Parathyroid adenoma (tissue), 2 donors: ENCODE data around the gene ASCL2.
"Not testable (repeated sequence)": the region's sequence is repeated elsewhere in the genome, so short reads cannot be mapped to it uniquely, and the experiment has no call there.

Experiments
- H2AFZ ChIP-seq: fragments of 300-600 bp; sonication (generic); one replicate; pipeline ENCODE4 v1.7.0; 2017; ENCODE audit warnings: antibody characterized with exemption, mild to moderate bottlenecking
- H3K27ac ChIP-seq: fragments of 300-600 bp; sonication (generic); one replicate; pipeline ENCODE4 v1.7.0; 2017
- H3K27me3 ChIP-seq: fragments of 300-600 bp; sonication (generic); one replicate; pipeline ENCODE4 v1.7.0; 2017; ENCODE audit warnings: low read length; ENCODE audit not compliant: control insufficient read depth, insufficient read depth
- H3K36me3 ChIP-seq: fragments of 300-600 bp; sonication (generic); one replicate; pipeline ENCODE4 v1.7.0; 2017; ENCODE audit warnings: low read length; ENCODE audit not compliant: control insufficient read depth, insufficient read depth
- H3K4me1 ChIP-seq: fragments of 300-600 bp; sonication (generic); one replicate; pipeline ENCODE4 v1.7.0; 2017; ENCODE audit warnings: control low read depth
- H3K4me2 ChIP-seq: fragments of 300-600 bp; sonication (generic); one replicate; pipeline ENCODE4 v1.7.0; 2017; ENCODE audit warnings: low read length
- H3K4me3 ChIP-seq: fragments of 300-600 bp; sonication (generic); one replicate; pipeline ENCODE4 v1.7.0; 2017; ENCODE audit warnings: low read depth, low read length
- H3K79me2 ChIP-seq: fragments of 300-600 bp; sonication (generic); one replicate; pipeline ENCODE4 v1.7.0; 2017; ENCODE audit warnings: control low read depth
- H3K9ac ChIP-seq: fragments of 300-600 bp; sonication (generic); one replicate; pipeline ENCODE4 v1.7.0; 2017; ENCODE audit warnings: mild to moderate bottlenecking
- H3K9me3 ChIP-seq: fragments of 300-600 bp; sonication (generic); one replicate; pipeline ENCODE4 v1.7.0; 2017; ENCODE audit warnings: low read length; ENCODE audit not compliant: control insufficient read depth
- TF ChIP-seq, protein P1 (sequence below): fragments of 300-600 bp; sonication (generic); IDR thresholded peaks from one replicate; pipeline ENCODE4 v1.7.0; 2017; ENCODE audit warnings: antibody characterized with exemption, mild to moderate bottlenecking
- donor health status: primary hyperparathyroidism.

Gene ASCL2

GRCh38 chr11:2289350-2289749 lies 19.0 kb upstream of the ASCL2 start:
- H3K4me2 ChIP-seq = no peak overlapping the region
- no peaks in the 10 kb centered on the region for H3K27me3 ChIP-seq
- H3K27ac ChIP-seq = no peak overlapping the region
- no peak overlapping the region for H2AFZ ChIP-seq
- TF ChIP-seq, protein P1, sequence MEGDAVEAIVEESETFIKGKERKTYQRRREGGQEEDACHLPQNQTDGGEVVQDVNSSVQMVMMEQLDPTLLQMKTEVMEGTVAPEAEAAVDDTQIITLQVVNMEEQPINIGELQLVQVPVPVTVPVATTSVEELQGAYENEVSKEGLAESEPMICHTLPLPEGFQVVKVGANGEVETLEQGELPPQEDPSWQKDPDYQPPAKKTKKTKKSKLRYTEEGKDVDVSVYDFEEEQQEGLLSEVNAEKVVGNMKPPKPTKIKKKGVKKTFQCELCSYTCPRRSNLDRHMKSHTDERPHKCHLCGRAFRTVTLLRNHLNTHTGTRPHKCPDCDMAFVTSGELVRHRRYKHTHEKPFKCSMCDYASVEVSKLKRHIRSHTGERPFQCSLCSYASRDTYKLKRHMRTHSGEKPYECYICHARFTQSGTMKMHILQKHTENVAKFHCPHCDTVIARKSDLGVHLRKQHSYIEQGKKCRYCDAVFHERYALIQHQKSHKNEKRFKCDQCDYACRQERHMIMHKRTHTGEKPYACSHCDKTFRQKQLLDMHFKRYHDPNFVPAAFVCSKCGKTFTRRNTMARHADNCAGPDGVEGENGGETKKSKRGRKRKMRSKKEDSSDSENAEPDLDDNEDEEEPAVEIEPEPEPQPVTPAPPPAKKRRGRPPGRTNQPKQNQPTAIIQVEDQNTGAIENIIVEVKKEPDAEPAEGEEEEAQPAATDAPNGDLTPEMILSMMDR = no peak
- no peaks in the 10 kb centered on the region for H3K79me2 ChIP-seq
- H3K4me1 ChIP-seq = no peaks in the 10 kb centered on the region
- H3K36me3 ChIP-seq = no peaks in the 10 kb centered on the region
- no peaks in the 10 kb centered on the region for H3K9me3 ChIP-seq
- no peak overlapping the region for H3K9ac ChIP-seq
- H3K4me3 ChIP-seq = no peak overlapping the region

GRCh38 chr11:2287091-2287490 lies 16.7 kb upstream of the ASCL2 start:
- Histone ChIP-seq H2AFZ (no peak overlapping the region), H3K9me3 (no peaks in the 10 kb centered on the region), H3K9ac (no peak overlapping the region), H3K4me3 (no peak overlapping the region), H3K27me3 (no peaks in the 10 kb centered on the region), H3K4me1 (no peaks in the 10 kb centered on the region), H3K27ac (no peak overlapping the region), H3K36me3 (no peaks in the 10 kb centered on the region), H3K79me2 (no peaks in the 10 kb centered on the region), H3K4me2 (no peak overlapping the region)
- TF ChIP-seq, protein P1 = no peak

DNA sequence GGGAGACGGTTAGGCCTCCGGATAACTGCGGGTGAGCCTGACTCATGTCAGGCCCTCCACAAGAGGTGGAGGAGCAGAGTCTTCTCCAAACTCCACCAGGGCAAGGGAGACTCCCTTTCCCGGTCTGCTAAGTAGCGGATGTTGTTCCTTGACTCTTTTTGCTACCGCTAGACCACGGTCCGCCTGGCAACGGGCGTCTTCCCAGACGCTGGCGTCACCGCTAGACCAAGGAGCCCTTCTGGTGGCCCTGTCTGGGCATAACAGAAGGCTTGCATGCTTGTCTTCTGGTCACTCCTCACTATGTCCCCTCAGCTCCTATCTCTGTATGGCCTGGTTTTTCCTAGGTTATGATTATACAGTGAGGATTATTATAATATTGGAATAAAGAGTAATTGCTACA lies 16.0 kb upstream of the ASCL2 start:
- H3K4me2 ChIP-seq, H3K79me2 ChIP-seq, H3K9ac ChIP-seq, H3K4me3 ChIP-seq, H3K27me3 ChIP-seq, H3K9me3 ChIP-seq, H3K4me1 ChIP-seq, H3K27ac ChIP-seq, H3K36me3 ChIP-seq, H2AFZ ChIP-seq: not testable (repeated sequence)

- H3K4me2 ChIP-seq = no peak overlapping the region
- H3K9me3 ChIP-seq = no peaks in the 10 kb centered on the region
- H3K27me3 ChIP-seq = no peaks in the 10 kb centered on the region
- H3K4me1 ChIP-seq = no peaks in the 10 kb centered on the region
- no peak overlapping the region for H3K4me3 ChIP-seq
- no peaks in the 10 kb centered on the region for H3K36me3 ChIP-seq
- H3K27ac ChIP-seq = no peak overlapping the region
- no peaks in the 10 kb centered on the region for H3K79me2 ChIP-seq
- TF ChIP-seq, protein P1 = no peak
- H3K9ac ChIP-seq = no peak overlapping the region
- H2AFZ ChIP-seq = no peak overlapping the region
Measured at GRCh38 chr11:2280208-2280607, 9.8 kb upstream of the ASCL2 start.

DNA sequence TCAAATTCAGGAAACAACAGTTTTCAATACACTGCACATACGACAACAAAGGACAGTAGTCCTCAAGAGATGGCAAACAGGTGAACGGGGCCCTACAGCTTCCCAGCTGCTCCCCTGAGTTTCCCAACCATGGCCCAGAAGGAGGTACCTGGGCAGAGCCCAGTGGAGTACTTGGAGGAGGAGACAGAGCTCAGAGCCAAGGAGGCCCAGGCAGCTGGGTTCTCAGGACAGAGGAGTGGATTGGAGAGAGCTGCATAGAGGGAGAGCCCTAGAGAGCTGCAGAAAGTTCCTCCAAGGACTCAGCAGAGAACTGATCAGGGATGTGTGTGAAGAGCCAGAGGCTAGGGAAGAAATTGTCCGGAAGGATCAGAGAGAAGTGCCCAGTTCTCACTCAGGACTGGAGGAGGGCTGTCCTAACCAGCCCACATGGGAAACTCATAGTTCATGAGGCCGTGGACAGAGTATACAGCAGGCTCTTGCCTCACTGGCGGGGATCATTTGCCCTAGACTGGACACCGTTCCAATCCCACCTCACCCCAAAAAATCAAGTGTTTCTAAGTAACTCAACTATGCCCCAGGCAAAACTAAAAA lies 7.6 kb upstream of the ASCL2 start:
- Histone ChIP-seq H3K4me3 (no peak overlapping the region), H3K36me3 (no peaks in the 10 kb centered on the region), H3K79me2 (no peaks in the 10 kb centered on the region), H3K4me2 (no peak overlapping the region), H2AFZ (no peak overlapping the region), H3K9me3 (no peaks in the 10 kb centered on the region), H3K27ac (no peak overlapping the region), H3K27me3 (no peaks in the 10 kb centered on the region), H3K4me1 (no peaks in the 10 kb centered on the region), H3K9ac (no peak overlapping the region)
- TF ChIP-seq, protein P1 = no peak
